Testis (tissue), 2 donors: ENCODE results near the gene RND3.

Source experiments
- POLR2A ChIP-seq: fragments of 450-650 bp; IDR thresholded peaks from one replicate; pipeline ENCODE4 v1.6.1; 2017; ENCODE audit warnings: antibody characterized with exemption, mild to moderate bottlenecking, moderate library complexity
- TF ChIP-seq, protein P1 (sequence below), 3 experiments: fragments of 450-650 bp in 2 of 3; fragments of 200-600 bp in 1 of 3; sonication (generic) in 1 of 3; IDR thresholded peaks; one replicate each; pipeline ENCODE4 v1.5.1; 2016 to 2019; ENCODE audit warnings: antibody characterized with exemption in 3 of 3, mild to moderate bottlenecking in 2 of 3, moderate library complexity in 1 of 3

DNA sequence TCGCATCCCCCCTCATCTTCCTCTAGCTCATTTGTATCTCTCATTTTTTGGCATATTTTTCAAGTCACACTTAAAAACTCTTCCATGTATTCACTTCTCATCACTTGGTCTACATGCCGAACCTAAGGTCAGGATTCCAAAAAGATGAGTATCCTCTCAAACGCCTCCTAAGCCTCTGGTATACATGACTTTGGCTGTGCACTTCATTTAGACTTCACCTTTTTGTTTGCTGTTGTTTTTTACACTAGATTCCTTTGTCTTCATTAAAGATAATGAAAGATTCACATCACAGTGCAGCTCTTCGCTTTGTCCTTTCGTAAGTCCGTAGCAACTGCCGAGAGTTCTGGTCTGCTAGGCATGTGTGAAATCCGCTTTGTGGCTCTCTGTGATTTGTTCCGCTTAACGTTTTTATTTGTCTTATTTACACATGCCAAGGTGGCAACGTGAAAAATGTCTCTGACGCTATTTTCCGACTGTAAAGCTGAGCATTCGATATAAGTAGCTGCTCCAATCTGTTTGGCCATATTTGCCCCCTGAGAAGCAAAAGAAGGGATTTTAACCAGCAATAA lies 17.7 kb downstream of the RND3 start:
- TF ChIP-seq, protein P1, sequence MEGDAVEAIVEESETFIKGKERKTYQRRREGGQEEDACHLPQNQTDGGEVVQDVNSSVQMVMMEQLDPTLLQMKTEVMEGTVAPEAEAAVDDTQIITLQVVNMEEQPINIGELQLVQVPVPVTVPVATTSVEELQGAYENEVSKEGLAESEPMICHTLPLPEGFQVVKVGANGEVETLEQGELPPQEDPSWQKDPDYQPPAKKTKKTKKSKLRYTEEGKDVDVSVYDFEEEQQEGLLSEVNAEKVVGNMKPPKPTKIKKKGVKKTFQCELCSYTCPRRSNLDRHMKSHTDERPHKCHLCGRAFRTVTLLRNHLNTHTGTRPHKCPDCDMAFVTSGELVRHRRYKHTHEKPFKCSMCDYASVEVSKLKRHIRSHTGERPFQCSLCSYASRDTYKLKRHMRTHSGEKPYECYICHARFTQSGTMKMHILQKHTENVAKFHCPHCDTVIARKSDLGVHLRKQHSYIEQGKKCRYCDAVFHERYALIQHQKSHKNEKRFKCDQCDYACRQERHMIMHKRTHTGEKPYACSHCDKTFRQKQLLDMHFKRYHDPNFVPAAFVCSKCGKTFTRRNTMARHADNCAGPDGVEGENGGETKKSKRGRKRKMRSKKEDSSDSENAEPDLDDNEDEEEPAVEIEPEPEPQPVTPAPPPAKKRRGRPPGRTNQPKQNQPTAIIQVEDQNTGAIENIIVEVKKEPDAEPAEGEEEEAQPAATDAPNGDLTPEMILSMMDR (IDR thresholded peaks at IDR 0.05): no peak
- no peak for TF ChIP-seq POLR2A
